Measurements from ENCODE around the gene ORAI2.

ORAI2 gene

DNA sequence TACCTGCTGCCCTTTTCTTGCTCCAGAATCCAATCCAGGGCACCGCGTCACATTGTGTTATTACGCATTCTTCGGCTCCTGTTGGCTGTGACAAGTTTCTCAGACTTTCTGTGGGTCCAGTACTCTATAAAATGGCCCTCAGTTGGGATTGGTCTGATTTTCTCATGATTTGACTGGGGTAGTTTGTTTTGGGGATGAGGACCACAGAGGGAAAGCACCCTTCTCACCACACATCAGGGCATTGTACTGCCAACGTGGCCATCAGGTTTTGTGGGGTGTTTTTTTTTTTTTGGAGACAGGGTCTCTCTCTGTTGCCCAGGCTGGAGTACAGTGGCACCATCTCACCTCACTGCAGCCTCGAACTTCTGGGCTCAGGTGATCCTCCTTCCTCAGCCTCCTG, 17.0 kb upstream of the ORAI2 start:
- no peak for DNase-seq

DNA sequence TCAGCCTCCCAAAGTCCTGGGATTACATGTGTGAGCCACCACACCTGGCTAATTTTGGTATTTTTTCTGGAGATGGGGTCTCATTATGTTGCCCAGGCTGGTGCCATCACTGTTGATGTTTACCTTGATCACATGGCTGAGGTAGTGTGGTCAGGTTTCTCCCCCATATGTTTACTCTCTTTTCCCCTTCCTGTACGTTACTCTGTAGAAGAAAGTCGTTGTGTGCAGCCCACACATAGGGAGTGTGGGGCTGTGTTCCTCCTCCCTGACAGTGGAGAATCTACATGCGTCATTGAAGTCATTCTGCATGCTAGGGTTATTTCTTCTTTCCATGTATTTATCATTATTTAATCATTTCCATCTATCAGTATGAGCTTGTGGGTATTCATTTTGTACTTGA, 16.3 kb upstream of the ORAI2 start:
- no peak for DNase-seq

DNA sequence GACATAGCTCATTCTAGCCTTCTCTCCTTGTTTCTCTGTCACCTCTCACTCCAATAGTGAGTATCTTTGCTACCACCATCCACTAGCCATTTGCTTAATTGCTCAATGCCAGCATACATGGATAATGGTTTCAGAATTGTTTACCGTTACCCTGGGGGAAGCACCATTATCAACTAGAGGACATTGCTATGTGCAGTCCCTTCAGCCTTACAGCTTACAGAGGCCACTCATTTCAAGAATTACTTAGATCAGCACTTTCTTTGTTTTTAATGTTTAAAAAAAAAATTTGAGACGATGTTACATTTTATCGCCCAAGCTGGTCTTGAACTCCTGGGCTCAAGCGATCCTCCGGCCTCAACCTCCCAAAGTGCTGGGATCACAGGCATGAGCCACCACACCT, 14.8 kb upstream of the ORAI2 start:
- no peak for DNase-seq

GRCh38 chr7:102421706-102422240, 11.6 kb upstream of the ORAI2 start:
- DNase-seq: no peak

GRCh38 chr7:102424129-102424551, 9.2 kb upstream of the ORAI2 start:
- no peak for DNase-seq

GRCh38 chr7:102424787-102425218, 8.6 kb upstream of the ORAI2 start:
- DNase-seq: no peak

- no peak for DNase-seq
Observed at GRCh38 chr7:102425639-102426267, 7.6 kb upstream of the ORAI2 start.

- DNase-seq: no peak
Observed at GRCh38 chr7:102426268-102427018, 6.9 kb upstream of the ORAI2 start.

DNA sequence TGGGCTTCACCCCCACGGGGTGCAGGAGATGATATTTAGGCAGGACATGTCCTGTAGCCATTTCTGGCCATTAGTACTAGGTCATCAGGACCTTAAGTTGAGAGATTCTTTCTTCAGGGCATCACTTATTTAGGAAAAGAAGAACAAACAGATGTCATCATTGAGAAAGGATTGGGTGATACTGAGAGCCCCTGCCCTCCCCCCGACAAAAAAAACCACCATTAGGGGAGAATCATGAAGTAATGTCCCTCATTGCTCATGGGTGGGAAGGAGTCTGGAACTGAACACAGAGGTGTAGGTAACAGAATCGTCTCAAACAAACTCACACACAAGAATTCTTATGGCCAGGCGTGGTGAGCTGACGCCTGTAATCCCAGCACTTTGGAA, 6.4 kb upstream of the ORAI2 start:
- DNase-seq: no peak

GRCh38 chr7:102429141-102429899, 4.1 kb upstream of the ORAI2 start:
- DNase-seq: no peak

- DNase-seq: peak; percentile 86
Observed at GRCh38 chr7:102431617-102432298, 1.6 kb upstream of the ORAI2 start.

GRCh38 chr7:102432442-102433218, 745 bp upstream of the ORAI2 start:
- peak; percentile 57 for DNase-seq

GRCh38 chr7:102434039-102434486, 688 bp downstream of the ORAI2 start:
- DNase-seq: no peak

DNA sequence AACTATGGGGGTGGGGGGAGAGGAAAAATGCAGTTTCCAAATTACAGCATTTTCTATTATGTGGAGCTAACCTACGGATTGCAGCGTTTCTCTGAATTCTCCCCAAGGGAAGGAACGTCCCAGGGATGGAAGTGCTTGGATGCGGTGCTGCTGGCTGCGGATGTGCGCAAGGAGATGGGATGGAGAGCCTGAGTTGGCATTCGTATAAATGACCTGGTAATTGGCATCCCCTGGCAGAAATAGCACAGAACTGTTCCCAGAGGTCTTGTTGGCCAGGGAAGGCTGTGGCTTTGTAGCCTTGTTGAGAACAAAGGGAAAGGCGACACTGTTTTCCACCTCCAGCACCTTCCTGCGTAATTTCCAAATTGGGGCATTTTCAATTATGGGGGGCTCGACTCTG, 2.7 kb downstream of the ORAI2 start:
- no peak for DNase-seq

- DNase-seq: peak; percentile 56
Observed at GRCh38 chr7:102439963-102440795, 6.8 kb downstream of the ORAI2 start.

GRCh38 chr7:102444961-102445673, 11.7 kb downstream of the ORAI2 start:
- DNase-seq: no peak

GRCh38 chr7:102445674-102446071, 12.3 kb downstream of the ORAI2 start:
- no peak for DNase-seq

DNA sequence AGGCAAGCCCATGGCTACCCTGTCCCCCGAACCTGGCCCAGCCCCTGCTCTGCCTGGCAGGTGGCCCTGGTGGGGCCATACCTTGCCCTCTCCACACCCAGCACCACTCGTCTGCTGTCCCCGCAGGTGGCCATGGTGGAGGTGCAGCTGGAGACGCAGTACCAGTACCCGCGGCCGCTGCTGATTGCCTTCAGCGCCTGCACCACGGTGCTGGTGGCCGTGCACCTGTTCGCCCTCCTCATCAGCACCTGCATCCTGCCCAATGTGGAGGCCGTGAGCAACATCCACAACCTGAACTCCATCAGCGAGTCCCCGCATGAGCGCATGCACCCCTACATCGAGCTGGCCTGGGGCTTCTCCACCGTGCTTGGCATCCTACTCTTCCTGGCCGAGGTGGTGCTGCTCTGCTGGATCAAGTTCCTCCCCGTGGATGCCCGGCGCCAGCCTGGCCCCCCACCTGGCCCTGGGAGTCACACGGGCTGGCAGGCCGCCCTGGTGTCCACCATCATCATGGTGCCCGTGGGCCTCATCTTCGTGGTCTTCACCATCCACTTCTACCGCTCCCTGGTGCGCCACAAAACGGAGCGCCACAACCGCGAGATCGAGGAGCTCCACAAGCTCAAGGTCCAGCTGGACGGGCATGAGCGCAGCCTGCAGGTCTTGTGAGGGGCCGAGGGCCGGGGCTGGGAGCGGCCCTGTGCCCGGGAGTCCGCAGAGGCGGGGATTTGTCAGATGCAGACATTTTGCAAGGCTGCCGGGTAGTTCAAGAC, 13.2 kb downstream of the ORAI2 start:
- no peak for DNase-seq

- no peak for DNase-seq
Observed at GRCh38 chr7:102447311-102447710, 13.9 kb downstream of the ORAI2 start.

DNA sequence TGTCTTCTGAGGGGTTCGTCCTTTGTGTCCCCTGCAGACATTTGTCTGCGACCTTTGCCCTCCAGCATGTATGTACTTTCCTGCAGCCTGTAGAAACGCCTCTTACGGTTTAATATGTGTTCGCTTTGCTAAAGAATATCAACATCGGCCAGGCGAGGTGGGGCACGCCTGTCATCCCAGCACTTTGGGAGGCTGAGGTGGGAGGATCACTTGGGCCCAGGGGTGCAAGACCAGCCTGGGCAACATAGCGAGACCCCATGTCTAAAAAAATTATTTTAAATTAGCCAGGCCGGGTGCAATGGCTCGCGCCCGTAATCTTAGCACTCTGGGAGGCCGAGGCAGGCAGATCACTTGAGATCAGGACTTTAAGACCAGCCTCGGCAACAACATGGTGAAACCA, 15.8 kb downstream of the ORAI2 start:
- DNase-seq: no peak

Measured in DMS53 (cell line).